GM19239 (cell line): ENCODE results near the gene GPR61.

Experiments used
- DNase-seq: peaks from one replicate; pipeline ENCODE4 v3.0.0; 2011; ENCODE audit warnings: low spot score; ENCODE audit not compliant: insufficient read length
- FAIRE-seq: peaks from 2 replicates; lab custom pipeline; 2011; peaks lifted over from hg19 to GRCh38; lab: Jason Lieb, UNC

The GPR61 gene, protein sequence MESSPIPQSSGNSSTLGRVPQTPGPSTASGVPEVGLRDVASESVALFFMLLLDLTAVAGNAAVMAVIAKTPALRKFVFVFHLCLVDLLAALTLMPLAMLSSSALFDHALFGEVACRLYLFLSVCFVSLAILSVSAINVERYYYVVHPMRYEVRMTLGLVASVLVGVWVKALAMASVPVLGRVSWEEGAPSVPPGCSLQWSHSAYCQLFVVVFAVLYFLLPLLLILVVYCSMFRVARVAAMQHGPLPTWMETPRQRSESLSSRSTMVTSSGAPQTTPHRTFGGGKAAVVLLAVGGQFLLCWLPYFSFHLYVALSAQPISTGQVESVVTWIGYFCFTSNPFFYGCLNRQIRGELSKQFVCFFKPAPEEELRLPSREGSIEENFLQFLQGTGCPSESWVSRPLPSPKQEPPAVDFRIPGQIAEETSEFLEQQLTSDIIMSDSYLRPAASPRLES

DNA sequence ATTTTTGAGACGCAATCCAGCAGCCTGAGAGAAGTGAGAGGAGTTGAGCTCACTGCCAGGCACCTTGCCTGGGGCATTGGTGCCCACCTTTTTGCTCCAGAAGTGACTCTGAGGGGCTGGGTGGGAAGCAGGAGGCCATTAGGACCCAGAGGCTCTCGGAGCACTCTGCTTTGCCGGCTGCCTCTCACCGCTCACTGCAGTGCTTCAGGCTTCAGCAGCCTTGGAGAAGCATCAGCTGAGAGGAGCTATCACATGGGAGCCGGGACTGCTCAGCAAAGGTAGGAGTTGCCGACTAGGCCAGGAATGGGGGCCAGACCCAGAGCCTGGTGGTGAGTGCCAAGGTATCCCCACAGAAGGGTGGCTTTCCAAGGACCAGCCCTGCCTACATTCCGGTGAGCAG, at the start of gene GPR61:
GPR61 (plus strand) TSS at position 197 of the 400 bp plus-strand sequence. CDS start 3,151 bp downstream, outside the sequence.
- FAIRE-seq (no peak), DNase-seq (no peak)

DNA sequence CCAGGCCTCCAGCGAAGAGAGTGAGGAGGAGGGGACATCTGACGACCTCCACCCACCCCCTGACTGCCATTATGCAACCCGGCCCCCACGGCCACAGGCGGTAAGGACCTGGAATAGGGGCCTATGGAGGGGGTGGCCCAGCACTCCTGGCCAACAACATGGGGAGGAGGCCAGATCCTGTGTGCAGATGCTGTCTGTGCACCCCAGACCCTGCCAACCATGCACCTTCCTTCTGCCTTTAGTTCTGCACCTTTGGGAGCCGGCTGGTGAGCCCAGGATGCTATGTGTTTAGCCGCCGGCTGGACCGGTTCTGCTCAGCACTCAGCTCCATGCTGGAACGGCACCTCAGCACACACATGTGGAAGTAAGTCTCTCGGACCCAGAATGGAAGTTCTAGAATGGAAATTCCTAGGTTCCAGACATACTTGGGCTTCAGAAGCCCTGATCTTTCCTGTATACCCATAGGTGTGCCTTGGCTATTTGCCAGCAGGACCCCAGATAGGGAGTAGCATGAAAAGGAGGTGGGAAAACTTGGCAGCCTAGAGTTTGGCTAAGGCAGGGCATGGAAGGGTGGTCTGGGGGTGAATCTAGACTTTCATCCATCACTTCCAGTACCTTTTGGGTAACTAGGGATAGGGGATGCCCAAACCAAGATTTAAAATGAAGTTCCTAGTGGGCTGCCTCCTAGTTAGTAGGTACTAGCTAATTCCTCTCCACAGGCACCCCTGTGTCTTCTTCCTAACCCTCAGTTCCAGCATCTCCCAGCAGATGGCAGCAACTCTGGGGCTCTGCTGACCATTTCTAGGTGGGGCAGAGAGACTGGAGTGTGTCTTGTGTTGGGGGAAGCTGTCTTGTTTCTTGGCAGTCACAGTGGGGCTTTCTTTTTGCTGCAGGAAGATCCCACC, 49.4 kb upstream of the GPR61 start:
- peak; percentile 77 for FAIRE-seq
- DNase-seq, result peak; percentile 69

DNA sequence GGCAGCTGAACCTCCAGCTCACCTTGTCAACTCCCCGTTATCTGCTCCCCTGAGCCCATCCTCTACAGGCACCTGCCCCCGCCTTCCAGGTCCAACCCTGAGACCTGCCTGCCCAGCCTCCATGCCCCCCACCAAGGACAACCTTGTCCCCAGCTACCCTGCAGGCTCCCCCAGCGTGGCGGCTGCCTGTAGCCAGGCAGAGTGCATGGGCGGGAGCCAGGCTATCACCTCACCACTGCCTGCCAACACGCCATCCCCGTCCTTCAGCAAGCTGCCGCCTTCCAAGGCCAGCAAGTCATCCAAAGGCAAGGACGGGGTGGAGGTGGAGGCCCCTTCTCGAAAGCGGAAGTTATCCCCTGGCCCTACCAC, 48.8 kb upstream of the GPR61 start:
- no peak for FAIRE-seq

DNA sequence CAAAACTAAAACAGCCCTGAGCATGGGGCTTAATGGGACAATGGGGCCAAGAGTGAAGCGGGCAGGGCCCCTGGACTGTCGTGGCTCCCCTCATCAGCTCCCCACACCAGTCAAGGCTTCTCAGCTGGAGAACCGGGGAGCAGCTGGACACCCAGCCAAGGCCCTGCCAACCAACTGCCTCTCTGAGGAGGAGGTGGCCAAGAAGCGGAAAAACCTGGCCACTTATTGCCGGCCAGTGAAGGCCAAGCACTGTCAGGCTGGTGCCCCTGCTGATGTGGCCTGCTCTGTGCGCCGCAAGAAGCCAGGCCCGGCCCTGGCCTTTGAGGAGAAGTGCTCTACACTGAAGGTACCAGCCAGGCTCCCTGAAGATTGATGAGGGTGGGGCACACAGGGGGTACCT, 48.3 kb upstream of the GPR61 start:
- DNase-seq (no peak), FAIRE-seq (no peak)

More for the DNA sequence above, 48.8 kb upstream of the GPR61 start:
- no peak for DNase-seq

DNA sequence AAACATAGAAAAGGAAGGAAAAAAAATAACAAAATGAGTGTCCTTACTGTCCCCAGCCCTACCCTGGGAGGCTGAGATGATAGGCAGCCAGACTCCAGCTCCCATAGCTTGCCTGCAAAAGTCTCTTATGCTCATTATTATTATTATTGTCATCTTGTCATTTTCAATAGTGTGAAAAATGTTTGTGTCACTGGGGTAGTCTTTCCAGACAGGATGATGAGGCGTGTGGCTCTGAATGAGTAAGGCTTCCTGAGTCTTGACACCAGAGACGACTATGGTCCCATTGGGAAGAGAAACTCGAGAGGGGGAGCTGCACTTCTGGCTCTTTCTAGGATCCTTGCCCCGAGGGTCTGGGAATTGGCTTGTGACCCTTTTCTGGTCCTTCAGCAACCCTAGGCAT, 46.9 kb upstream of the GPR61 start:
- FAIRE-seq (no peak), DNase-seq (no peak)

DNA sequence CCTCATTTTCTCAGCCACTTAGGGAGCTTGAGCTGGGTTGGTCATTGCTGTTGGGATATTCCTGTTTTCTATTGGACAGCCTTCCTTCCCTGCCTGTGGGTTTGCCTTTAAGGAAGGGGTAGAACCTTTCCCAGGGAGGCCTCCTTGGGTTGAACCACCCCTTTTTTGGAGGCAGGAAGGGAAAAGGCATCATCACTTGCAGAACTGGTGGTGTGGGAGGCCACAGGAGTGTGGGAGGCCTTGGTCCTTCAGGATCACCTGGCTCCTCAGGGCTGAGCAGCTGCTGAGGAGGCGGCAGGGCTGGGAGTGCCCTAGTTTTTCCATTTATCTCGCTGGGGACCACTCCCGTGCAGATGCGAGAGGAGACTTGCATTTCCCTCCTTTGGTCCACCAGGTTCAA, 46.4 kb upstream of the GPR61 start:
- FAIRE-seq (no peak), DNase-seq (no peak)

DNA sequence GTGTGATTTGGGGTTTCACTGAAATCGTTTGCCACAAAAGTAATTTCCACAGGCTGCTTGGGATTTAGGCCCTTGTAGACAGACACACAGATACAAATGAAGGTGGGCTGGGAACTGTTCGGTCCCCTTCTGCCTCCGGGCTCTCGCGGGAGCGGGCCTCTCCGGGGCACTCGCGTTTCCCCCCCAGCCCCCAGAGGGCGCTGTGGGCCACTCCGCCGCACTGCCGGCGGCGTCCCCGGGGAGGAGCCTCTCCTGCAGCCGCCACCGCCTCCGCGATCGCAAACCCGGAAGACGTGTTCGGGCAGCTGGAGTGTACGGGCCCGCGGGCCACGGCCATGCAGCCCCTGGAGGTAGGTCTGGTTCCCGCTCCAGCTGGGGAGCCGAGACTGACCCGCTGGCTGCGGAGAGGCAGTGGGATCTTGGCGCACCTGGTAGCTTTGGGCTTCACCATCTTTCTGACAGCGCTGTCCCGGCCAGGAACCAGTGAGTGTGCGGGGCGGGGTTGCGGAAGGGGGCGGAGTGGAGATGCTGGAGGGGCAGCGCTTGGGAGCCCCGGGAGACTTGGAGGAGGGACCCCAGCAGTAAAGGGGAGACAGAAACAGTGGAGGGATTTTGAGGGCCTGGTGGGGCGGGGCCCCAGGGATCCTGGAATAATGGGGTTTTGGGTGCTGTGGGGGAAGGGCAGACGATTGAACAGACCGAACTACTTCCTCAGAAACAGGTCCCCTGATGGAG, 45.7 kb upstream of the GPR61 start, which contains the start of gene CYB561D1:
CYB561D1 (plus strand) TSS at position 290 of the 735 bp plus-strand sequence; CDS start at position 336, 46 bp downstream.
- DNase-seq (peak; percentile 90), FAIRE-seq (peak; percentile 87)

DNA sequence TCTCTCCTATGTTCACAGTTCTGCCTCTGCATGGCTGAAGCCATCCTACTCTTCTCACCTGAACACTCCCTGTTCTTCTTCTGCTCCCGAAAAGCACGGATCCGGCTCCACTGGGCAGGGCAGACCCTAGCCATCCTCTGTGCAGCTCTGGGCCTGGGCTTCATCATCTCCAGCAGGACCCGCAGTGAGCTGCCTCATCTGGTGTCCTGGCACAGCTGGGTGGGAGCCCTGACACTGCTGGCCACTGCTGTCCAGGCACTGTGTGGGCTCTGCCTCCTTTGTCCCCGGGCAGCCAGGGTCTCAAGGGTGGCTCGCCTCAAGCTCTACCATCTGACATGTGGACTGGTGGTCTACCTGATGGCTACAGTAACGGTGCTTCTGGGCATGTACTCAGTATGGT, 43.9 kb upstream of the GPR61 start:
- DNase-seq (no peak), FAIRE-seq (no peak)

DNA sequence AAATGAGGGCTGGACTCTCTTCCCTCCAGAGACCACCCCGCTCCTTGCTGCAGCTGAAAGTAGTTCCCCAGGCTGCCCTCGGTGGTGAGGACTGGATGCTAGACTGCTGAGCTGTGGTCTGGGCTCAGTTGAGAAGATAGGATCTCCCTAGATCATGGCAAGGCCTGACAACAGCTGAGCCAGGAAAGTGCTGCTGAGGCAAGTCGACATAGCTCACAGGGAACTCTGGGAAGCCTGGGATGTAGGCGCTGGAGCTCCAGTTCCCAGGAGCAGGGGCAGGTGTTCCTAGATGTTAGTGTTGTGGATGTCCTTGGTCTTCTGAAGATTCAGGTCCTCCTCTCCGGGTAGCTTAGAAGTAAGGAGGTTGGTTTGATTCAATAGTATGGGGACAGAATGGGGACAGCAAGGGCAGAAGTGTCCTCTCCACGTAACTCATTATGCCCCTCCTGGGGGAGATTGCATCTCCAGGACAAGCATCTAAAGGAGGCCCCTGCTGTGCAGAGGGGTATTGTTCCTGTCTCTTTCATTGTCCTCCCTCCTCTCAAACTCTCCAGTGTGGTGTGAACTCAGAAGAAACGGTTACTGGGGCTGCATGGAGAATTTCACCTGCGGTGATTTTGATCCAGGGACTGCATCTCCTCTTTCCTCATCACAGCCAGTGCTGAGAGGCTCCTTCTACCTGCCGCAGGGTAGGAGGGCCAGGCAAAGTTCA, 42.1 kb upstream of the GPR61 start:
- FAIRE-seq (no peak), DNase-seq (no peak)

DNA sequence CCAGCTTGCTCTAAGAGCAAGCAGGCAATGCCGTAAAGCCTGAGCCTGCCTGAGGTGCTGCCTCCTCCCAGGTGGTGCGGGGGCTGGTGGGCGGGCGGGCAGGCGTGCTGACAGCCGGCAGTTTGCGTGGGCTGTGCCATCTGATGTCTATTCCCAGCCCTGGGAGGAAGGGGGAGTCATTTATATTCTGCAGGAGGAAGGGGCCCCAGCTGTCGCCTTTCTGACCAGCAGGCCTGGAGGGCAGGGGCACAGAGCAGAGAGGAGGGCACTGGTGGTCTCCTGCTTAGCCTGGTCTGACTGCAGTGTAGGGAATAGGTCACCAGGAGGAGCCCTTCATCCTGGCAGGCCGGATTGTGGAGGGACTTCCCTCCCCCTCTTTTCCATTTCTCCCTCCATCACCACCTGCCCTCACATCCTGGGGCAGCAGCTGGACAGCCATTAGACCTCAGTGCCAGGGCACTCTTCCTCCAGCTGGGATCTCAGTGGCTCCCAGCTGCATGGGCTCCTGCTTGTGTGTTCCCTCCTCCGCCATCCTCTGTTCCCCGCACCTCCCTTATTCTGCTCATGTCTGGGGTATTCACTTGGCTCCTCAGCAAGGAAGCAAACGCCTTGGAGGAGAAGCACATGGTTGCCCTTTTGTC, 41.4 kb upstream of the GPR61 start:
- FAIRE-seq, result no peak
- DNase-seq, result no peak

DNA sequence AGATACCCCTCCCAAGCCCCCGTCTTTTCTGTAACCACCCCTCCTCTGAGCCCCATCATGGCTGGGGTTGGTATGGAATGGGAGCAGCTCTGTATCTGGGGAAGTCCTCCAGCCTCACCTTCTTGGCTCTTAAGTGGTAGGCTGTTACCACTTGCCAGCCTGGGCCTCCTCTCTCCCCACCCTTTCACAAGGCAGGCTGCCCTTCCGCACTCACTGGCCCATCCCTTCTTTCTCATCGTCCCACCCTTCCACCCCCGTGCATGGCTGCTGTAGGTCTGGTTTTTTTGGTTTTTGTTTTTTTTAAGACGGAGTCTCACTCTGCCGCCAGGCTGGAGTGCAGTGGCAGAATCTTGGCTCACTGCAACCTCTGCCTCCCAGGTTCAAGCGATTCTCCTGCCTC, 40.6 kb upstream of the GPR61 start:
- FAIRE-seq (no peak), DNase-seq (no peak)

DNA sequence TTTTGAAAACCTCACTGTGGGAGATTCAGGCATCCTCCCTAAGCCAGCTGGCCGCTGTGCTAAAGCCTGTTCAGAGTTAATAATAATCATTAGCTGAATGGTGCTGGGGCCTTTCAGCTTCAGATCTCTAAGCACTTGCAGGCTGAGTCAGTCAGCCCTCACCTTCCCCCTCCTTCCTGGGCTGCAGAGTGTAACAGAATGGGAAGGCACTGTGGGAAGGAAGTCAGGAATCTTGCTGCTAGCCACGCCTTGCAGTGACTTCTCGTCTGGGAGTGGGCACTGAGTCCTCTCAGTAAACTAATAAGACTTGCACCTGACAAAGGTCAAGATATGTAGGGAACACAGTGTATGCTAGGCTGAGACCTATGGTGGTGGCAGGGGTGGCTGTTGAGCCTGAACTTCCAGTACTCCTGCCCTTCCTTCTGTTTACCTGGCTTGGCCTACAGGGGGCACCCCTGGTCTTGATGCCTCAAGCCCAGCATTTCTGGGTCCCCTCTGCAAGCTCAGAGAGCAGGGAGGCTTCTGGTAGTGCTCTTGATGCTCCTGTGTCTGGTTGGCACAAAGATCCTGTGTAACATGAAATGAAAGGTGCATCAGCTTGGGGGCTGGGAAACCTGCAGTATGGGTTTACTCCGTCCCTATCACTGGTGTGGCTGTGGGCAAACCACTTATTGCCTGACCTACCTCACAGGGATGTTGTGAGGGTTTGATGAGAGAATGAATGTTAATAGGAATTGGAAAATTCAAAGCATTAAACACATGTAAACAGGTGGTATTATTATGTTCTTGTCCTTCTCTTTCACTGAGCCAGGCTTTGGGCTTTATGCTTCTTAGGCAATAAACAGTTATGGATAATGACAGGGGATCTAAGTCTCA, 39.8 kb upstream of the GPR61 start:
- DNase-seq (no peak), FAIRE-seq (no peak)

DNA sequence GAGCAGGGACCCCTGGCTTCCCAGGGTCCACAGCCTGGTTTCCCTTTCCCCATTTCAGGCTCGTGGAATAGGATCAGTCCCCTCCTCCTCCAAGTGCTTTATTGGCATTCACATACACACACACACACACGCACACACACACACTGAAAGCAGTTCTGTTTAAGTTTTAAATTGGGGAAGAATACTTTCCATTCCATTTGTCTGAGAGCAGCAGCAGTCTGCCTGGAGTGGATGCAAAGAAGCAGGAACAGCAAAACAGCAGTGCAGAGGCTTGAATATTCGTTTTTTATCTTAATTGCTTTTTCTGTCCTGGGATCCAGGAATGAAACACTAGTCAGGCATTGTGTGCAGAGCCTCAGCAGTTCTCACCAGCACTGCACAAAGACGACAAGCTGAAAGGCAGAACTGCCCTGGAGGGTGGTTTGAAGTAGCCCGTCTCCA, 38.7 kb upstream of the GPR61 start:
- DNase-seq, result no peak
- no peak for FAIRE-seq

DNA sequence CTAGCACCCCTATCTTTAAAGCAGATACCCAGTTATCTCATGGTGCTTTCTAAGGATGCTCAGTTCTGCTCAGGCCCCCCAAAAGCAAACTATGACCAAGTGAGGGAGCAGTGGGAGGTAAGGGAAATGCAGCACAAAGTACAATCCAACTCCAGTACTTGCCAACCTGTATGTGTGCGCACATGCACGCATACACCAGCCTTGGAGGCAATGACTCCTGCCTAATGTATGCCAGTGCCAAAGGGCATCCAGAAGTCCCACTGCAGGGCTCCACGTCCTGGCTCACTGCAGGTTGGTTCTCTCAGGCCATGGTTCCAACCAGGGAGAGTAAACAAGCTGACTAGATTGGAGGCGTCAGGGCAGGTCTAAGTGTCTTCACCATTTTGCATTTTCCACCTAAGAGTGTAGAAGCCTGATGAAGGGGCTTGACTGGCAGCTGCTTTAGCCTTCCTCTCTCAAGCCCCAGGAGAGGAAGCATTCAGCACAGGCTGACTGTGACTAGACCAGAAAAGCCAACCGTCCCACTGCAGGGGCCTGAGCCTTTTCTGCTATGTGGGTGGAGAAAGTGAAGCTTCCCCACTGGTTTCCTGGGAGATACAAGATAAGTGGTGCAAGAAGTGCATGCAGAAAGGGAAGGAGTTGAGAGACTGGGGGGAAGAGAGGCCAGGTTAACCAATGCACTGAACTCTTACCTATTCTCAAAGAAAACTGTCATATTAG, 37.9 kb upstream of the GPR61 start:
- DNase-seq, result no peak
- FAIRE-seq, result no peak

DNA sequence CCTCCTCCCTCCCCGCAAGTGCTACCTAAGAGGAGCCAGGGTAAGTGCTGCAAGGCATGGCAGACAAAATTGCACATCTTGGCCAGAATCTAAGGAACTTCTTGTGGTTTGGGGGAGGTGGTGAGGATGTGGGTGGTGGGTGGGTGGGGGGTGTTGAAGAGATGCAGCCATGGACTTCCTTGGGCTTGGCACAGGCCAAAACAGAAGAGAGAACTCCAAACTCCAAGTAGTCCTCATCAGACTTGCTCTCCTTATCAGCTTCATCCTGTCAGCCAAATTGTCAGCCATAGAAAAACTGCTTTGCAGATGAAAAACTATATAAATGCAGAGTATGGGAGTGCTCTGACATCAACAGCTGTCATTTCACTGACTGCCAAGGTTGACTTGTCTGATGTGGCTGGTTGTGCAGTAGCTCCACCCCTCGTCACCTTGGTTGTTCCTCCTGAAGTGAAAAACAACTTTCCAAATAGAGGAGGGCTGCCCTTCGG, 37.3 kb upstream of the GPR61 start:
- FAIRE-seq, result no peak

DNA sequence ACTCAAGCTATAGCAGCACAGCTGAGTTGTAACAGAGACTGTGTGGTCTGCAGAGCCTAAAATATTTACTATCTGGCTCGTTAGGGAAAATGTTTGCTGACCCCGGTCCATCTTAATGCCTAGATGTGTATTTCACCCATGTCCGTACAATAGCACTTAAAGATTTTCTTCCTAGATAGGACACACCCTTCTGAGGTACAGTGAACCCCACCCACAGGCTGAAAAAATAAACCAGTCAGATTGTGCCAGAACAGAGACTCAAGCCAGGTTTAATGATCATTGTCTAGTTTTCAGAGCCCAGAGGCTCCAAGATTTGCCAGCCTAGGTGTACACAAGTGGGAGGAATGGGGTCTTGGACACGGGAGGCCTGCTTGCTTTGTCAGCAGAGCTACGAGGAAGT, 35.7 kb upstream of the GPR61 start:
- no peak for DNase-seq
- FAIRE-seq, result no peak

More for the DNA sequence above, 37.3 kb upstream of the GPR61 start:
- DNase-seq, result no peak

DNA sequence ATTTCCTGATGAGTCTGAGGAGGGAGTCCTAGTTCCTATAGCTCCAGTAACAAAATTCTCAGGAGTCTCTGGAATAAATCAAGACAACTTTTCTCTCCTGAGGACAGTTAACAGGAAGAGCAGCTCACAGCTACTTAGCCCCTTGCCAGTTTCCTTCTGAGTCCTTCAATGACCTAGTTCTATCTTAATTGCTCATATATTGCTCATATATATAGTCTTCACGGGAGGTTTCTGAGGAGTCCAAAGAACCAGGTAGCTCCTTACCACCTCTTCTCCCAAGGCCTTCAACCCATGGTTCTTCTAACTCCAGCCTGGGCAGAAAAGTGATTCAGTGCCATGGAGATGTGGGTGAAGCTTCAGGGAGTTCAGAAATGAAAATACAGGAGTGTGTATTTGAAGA, 34.7 kb upstream of the GPR61 start:
- no peak for FAIRE-seq
- no peak for DNase-seq
